ENCODE data around the gene MYH6. TPM values are rescaled to one million over a fixed set of nuclear protein-coding genes. Genes with fewer than 3 reads are reported as not detected.

MYH6 gene
- total RNA-seq, 4 donors from 2014 or later = 0.20 TPM; not detected in 3

DNA sequence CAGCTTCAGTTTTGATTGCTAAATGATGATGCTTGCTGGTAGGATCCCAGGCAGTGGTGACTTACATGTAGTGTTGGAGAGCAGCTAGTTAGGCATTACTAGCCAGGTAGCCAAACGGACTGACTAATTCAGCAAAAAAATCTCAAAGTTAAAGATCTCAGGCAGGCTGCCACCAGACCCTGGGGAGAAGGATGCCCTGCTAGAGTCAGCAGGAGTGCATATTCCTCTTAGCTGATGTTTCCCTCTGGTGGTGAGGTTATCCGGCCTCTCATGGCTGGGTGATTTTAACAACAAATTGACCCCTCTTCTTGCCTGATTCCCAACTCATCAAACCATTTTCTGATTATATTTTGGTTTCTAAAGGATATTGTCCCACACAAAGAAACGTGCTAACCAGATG is 45.9 kb downstream of the MYH6 start:
- 29 to 46% methylated on average over 3 of the region's 3 CpGs for WGBS, 2 donors
- DNase-seq (ENCODE audit: low spot score in 2 of 2) = peak in 1 of 2 donors; percentile 26
- TF ChIP-seq POLR2A (IDR thresholded peaks at IDR 0.05) = no peak
- TF ChIP-seq, protein P1, sequence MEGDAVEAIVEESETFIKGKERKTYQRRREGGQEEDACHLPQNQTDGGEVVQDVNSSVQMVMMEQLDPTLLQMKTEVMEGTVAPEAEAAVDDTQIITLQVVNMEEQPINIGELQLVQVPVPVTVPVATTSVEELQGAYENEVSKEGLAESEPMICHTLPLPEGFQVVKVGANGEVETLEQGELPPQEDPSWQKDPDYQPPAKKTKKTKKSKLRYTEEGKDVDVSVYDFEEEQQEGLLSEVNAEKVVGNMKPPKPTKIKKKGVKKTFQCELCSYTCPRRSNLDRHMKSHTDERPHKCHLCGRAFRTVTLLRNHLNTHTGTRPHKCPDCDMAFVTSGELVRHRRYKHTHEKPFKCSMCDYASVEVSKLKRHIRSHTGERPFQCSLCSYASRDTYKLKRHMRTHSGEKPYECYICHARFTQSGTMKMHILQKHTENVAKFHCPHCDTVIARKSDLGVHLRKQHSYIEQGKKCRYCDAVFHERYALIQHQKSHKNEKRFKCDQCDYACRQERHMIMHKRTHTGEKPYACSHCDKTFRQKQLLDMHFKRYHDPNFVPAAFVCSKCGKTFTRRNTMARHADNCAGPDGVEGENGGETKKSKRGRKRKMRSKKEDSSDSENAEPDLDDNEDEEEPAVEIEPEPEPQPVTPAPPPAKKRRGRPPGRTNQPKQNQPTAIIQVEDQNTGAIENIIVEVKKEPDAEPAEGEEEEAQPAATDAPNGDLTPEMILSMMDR (IDR thresholded peaks at IDR 0.05) = no peak
- intact Hi-C loops (cut with DNase I; ENCODE audit: low total_unique reads) = no loop called here
- H3K4me3 ChIP-seq (ENCODE audit: low read depth, poor library complexity, severe bottlenecking) = no peak overlapping the region

DNA sequence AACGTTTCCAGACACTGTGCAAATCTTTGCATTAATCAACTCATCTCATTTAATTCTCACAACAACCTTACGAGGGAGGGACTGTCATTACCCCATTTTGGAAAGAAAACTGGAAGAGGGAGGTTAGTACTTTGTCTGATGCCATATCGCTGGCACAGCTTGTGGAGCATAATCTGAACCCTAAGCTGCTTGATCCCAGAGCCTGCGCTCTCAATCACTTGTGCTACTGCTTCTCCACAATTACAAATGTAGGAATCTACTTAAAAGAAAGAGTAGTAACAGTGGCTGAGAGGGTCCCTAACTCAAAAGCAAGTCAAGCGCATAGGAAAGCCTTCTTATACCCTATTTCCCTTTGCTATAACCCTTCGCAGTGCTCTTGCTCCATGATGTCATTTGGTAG is 46.3 kb downstream of the MYH6 start:
- 62 to 70% methylated on average over 6 of the region's 6 CpGs for WGBS, 2 donors
- intact Hi-C loops (cut with DNase I; ENCODE audit: low total_unique reads) = no loop called here
- no peak overlapping the region for H3K4me3 ChIP-seq (ENCODE audit: low read depth, poor library complexity, severe bottlenecking)
- TF ChIP-seq, protein P1 (IDR thresholded peaks at IDR 0.05) = no peak
- TF ChIP-seq POLR2A (IDR thresholded peaks at IDR 0.05) = no peak
- DNase-seq (ENCODE audit: low spot score in 2 of 2) = peak in 1 of 2 donors; percentile 52

DNA sequence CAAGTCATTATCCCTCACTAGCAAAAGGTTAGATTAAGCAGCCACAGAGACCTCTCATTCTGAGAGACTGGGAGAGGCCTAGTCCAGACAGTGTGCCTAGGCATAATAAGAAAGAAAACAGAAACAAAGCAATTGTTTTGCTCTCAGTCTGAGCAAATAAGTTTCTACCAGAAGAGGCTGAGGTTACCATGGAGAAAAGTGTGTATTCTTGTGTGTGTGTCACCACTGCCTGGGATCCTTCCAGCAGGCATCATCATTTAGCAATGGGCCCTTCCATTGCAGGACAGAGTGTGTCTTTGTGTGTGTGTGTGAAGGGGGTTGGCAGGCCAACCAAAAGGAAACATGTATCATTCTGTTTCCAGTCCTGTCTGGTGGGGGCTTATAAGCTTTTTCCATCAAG is 46.8 kb downstream of the MYH6 start:
- H3K4me3 ChIP-seq (ENCODE audit: low read depth, poor library complexity, severe bottlenecking) = no peak overlapping the region
- DNase-seq (ENCODE audit: low spot score in 2 of 2) = peak in 1 of 2 donors; percentile 76
- intact Hi-C loops (cut with DNase I; ENCODE audit: low total_unique reads) = no loop called here
- no peak for TF ChIP-seq POLR2A (IDR thresholded peaks at IDR 0.05)
- TF ChIP-seq, protein P1 (IDR thresholded peaks at IDR 0.05) = no peak

DNA sequence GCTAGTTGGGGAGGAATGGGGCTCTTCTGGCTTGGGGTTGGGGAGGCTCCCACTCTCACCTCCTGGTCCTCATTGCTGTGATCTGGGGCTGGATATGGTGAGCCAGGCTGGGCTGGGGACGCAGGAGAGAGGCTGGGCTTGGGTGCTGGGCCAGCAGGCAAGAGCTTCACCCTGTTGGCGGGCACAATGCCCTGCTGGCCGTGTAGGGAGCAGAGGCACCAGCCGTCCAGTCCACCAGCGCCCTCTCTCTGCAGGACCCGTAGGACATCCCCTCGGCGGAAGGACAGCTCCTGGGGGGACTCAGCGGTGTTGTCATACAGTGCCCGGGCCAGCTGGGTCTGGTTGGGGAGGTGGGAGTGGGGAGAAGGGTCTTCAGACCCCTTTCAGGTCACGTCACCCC is 47.6 kb downstream of the MYH6 start:
- no peak overlapping the region for H3K4me3 ChIP-seq (ENCODE audit: low read depth, poor library complexity, severe bottlenecking)
- 70 to 72% methylated on average over 9 to 11 of the region's 11 CpGs for WGBS, 2 donors
- TF ChIP-seq, protein P1 (IDR thresholded peaks at IDR 0.05) = no peak
- no peak for TF ChIP-seq POLR2A (IDR thresholded peaks at IDR 0.05)
- intact Hi-C loops (cut with DNase I; ENCODE audit: low total_unique reads) = no loop called here
- peak in 1 of 2 donors; percentile 82 for DNase-seq (ENCODE audit: low spot score in 2 of 2)

DNA sequence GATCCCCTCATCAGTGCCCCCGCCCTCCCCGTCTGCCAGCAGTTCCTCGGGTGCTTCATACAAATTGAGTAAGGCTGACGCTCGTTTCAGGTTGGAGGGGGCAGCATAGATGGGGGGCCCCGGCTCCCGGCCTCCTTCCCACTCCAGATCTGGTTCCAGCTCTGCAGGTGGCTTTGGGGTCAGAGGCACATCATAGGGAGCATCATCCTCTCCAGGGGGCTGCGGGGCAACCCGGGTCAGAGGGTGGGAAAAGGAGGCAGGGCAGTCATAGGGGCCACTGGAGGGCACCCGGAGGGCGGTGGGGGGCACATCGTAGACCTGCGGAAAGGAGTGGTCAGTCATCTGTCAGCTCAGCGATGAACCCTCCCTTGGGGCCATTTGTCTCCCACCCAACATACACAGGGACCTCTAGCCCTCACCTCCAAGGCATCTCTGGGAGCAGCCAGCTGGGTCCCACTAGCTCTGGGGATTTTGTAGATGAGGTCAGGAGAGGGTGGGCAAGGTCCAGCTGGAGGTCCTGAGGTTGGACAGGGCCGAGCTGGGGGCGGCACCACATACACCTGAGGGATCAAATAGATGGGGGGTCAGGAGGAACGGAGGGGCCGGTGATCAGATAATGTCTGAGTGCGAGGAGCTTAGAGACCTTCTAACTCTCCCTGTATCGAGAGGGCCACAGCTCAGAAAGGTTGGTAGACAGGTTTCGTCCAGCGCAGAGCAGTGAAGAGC is 48.2 kb downstream of the MYH6 start:
- no peak overlapping the region for H3K4me3 ChIP-seq (ENCODE audit: low read depth, poor library complexity, severe bottlenecking)
- WGBS, 2 donors = 83 to 85% methylated on average over 22 of the region's 22 CpGs
- TF ChIP-seq POLR2A (IDR thresholded peaks at IDR 0.05) = no peak
- TF ChIP-seq, protein P1 (IDR thresholded peaks at IDR 0.05) = no peak
- intact Hi-C loops (cut with DNase I; ENCODE audit: low total_unique reads) = no loop called here
- DNase-seq (ENCODE audit: low spot score in 2 of 2) = peak in 1 of 2 donors; percentile 68

DNA sequence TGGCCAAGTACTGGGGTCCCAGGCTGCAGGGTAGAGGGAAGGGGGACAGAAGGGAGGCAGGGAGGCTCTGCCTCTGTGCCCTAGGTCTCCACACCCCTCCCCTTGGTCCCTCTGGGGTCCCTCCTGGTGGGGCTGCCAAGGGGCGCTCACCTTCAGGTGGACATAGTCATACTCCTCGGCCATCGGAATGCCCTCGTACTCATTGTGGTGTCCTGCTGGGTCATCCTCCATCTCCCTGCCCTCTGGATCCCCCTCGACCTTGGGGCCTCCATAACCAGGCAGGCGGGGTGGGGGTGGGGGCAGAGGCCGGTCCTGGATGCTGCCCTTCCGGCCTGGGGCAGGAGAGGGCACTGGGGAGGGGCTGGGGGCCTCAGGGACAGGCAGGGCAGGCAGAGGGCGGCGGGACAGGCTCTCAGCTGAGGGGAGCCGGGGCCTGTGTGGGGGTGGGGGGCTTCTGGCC is 48.9 kb downstream of the MYH6 start:
- WGBS, 2 donors = 77% methylated on average over 6 to 10 of the region's 11 CpGs
- intact Hi-C loops (cut with DNase I; ENCODE audit: low total_unique reads) = no loop called here
- peak in 1 of 2 donors; percentile 73 for DNase-seq (ENCODE audit: low spot score in 2 of 2)
- TF ChIP-seq, protein P1 (IDR thresholded peaks at IDR 0.05) = no peak
- no peak for TF ChIP-seq POLR2A (IDR thresholded peaks at IDR 0.05)
- H3K4me3 ChIP-seq (ENCODE audit: low read depth, poor library complexity, severe bottlenecking) = no peak overlapping the region

Data from lower leg skin (tissue), 4 donors.